ENCODE results near the gene TRPC3. TPM values are rescaled to one million over a fixed set of nuclear protein-coding genes. Genes with fewer than 3 reads are reported as not detected.

The TRPC3 gene
- total RNA-seq, 2 experiments from 2014 or later, result 0.84 to 2.1 TPM

DNA sequence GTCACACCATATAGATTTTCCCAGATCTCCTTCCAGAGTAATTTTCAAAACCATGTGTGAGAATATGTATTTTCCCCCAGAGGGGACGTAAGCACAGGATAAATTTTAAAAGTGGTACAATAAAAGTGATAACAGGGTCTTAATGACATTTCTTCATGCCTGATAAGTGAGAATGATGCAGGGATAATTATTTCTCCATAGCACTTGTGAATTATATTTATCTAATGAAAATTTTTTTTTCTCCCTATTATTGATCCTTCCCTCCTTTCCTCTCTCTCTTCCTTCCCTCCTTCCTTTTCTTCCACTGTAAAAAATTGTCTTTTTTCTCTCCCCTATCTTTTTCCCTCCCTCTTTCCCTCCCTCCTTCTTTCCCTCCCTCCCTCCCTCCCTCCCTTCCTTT lies 17.0 kb upstream of the TRPC3 start:
- ATAC-seq (no peak), DNase-seq (no peak)
- CTCF ChIA-PET, result no interaction called here
- no peak overlapping the region for H3K27ac Mint-ChIP-seq
- H3K9me3 Mint-ChIP-seq (ENCODE audit: low read depth), result no peaks in the 10 kb centered on the region
- H3K4me1 Mint-ChIP-seq, result no peaks in the 10 kb centered on the region
- peaks cover 28% of the 10 kb centered on the region for H3K27me3 Mint-ChIP-seq
- H3K4me3 Mint-ChIP-seq, result no peak overlapping the region
- no peaks in the 10 kb centered on the region for H3K36me3 Mint-ChIP-seq

DNA sequence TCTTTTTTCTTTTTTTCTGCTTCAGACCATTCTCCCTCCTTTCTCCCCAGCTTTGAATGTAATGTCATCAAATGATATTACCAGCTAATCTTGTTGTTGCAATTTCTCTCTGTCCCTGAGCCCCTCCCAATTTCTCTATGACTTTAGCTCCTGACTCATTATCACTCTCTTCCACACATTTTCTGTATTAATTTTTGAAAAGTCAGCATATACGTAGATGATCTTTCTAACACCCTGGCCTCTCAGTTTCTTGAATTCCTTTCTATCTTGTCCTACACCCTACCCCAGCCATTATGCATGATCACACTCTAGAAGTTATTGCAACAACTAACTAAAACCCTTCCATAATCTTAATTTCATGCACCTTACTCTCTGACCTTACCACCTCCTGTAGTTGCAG lies 13.1 kb upstream of the TRPC3 start:
- no peak overlapping the region for H3K4me3 Mint-ChIP-seq
- DNase-seq (no peak), ATAC-seq (no peak)
- peaks cover 14% of the 10 kb centered on the region for H3K27me3 Mint-ChIP-seq
- H3K4me1 Mint-ChIP-seq, result no peaks in the 10 kb centered on the region
- H3K9me3 Mint-ChIP-seq (ENCODE audit: low read depth), result no peaks in the 10 kb centered on the region
- CTCF ChIA-PET, result no interaction called here
- no peaks in the 10 kb centered on the region for H3K36me3 Mint-ChIP-seq
- no peak overlapping the region for H3K27ac Mint-ChIP-seq

DNA sequence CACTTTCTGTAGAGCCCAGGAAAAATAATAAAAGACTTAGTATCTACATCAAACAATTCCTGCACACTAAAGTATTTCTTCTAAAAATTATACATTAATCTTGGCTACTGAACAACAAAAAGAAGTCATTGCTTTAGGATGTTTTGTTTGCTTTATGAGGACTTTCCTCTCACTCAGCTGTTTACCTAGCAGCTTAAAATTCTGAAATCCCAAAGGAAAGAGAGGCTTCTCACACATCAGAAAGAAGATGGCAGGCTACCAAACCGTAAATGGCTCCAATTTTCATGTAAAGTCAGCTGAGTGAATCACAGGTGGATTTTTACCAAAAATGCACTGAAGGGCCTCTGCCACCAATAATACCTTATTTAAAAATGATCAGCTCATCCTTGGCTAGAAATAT lies 9.0 kb upstream of the TRPC3 start:
- CTCF ChIA-PET, result interaction anchor here (2.1 kb wide), 1 partner anchor 10 kb away, joined by 6 read pairs; no protein-coding TSS in a partner anchor
- Mint-ChIP-seq H3K27me3 (peaks cover 9% of the 10 kb centered on the region), H3K9me3 (ENCODE audit: low read depth) (no peaks in the 10 kb centered on the region), H3K4me1 (peaks cover 3% of the 10 kb centered on the region), H3K4me3 (no peak overlapping the region), H3K27ac (no peak overlapping the region), H3K36me3 (no peaks in the 10 kb centered on the region)
- ATAC-seq (no peak), DNase-seq (no peak)

DNA sequence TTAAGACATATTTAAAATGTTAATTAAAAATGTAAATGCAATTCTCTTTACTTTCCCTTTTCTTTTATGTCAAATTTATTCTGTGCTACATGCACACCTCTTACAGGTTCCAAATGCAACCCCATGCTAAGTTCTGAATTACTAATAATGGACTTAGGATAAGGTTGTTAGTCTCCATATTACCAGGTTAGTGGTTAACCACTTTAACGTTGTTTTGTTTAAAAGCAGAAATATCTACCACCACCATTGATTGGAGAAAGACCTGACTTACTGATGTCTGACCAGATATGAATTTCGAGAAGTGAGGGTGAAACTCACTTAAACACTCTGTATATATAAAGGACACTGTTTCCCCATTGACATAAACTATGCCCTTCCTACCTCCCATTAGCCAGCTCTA lies 6.9 kb upstream of the TRPC3 start:
- CTCF ChIA-PET, result no interaction called here
- no peaks in the 10 kb centered on the region for H3K9me3 Mint-ChIP-seq (ENCODE audit: low read depth)
- peaks cover 5% of the 10 kb centered on the region for H3K4me1 Mint-ChIP-seq
- no peaks in the 10 kb centered on the region for H3K36me3 Mint-ChIP-seq
- ATAC-seq, result no peak
- peaks cover 16% of the 10 kb centered on the region for H3K27me3 Mint-ChIP-seq
- no peak overlapping the region for H3K4me3 Mint-ChIP-seq
- no peak overlapping the region for H3K27ac Mint-ChIP-seq
- DNase-seq, result no peak

DNA sequence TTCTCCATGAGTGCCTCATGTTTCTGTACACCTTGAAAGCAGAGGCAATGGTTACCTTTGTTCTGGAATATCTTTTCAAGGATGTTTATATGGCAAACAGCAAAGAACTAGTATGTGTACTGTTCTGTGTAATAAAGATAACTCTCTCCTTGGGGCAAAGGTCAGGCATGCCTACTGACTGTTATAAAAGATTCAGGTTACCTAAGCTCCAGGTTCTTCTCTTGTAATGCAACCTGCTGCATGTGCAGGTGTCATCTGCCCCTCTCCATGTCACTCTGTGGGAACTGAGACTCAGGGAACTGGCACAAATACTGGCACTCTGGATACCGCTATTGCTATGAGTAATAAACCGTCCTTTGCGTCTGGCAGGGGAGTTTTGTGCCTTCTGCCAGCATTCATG lies 5.4 kb upstream of the TRPC3 start:
- peaks cover 8% of the 10 kb centered on the region for H3K4me1 Mint-ChIP-seq
- H3K36me3 Mint-ChIP-seq, result no peaks in the 10 kb centered on the region
- H3K27me3 Mint-ChIP-seq, result peaks cover 25% of the 10 kb centered on the region
- no peak for ATAC-seq
- DNase-seq, result no peak
- no peak overlapping the region for H3K27ac Mint-ChIP-seq
- no peak overlapping the region for H3K4me3 Mint-ChIP-seq
- H3K9me3 Mint-ChIP-seq (ENCODE audit: low read depth), result no peaks in the 10 kb centered on the region
- CTCF ChIA-PET, result no interaction called here

DNA sequence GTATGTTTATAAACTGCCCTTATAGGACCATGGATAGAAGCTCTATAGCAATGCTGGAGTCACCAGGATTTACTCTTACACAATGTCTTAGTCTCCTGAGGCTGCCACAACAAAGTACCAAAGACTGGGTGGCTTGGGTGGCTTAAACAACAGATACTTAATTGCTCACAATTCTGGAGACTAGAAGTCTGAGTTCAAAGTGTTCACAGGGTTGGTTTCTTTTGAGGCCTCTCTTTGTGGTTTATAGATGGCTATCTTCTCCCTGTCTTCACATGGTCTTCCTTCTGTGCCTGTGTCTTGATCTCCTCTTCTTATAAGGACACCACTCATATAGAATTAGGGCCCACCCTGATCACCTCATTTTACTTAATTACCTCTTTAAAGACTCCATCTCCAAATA lies 2.0 kb upstream of the TRPC3 start:
- H3K4me1 Mint-ChIP-seq, result peaks cover 17% of the 10 kb centered on the region
- H3K9me3 Mint-ChIP-seq (ENCODE audit: low read depth), result no peaks in the 10 kb centered on the region
- H3K36me3 Mint-ChIP-seq, result no peaks in the 10 kb centered on the region
- DNase-seq, result no peak
- CTCF ChIA-PET, result interaction anchor here (1.2 kb wide), 1 partner anchor 54 kb away, joined by 3 read pairs; no protein-coding TSS in a partner anchor
- no peak for ATAC-seq
- H3K4me3 Mint-ChIP-seq, result no peak overlapping the region
- H3K27ac Mint-ChIP-seq, result no peak overlapping the region
- H3K27me3 Mint-ChIP-seq, result peaks cover 40% of the 10 kb centered on the region

DNA sequence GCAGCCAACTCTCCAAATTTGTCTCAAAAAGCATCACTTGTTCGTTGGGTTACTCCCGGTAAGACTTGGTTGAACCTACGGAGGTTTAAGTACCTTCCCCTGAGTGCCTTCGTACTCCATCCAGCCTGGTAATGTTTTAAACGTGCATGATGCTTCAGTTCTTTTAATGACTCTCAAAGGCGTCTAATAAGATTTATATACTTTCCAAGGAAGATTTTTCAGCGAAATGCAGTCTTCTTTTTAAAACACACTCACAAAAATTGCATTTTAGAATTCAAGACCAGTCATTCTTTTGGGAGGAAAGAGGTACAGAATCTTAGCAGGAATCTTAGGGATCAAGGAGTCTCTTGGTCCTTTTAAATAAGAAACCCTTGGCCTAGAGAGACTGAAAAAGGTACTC lies 430 bp upstream of the TRPC3 start:
- H3K4me3 Mint-ChIP-seq, result peak overlapping the region; percentile 77
- ATAC-seq (no peak), DNase-seq (no peak)
- peaks cover 49% of the 10 kb centered on the region for H3K27me3 Mint-ChIP-seq
- peaks cover 16% of the 10 kb centered on the region for H3K4me1 Mint-ChIP-seq
- H3K9me3 Mint-ChIP-seq (ENCODE audit: low read depth), result no peaks in the 10 kb centered on the region
- CTCF ChIA-PET, result interaction anchor here (1.0 to 1.2 kb wide), 2 partner anchors 504 to 626 kb away, joined by 3 read pairs; no protein-coding TSS in a partner anchor
- no peak overlapping the region for H3K27ac Mint-ChIP-seq
- H3K36me3 Mint-ChIP-seq, result no peaks in the 10 kb centered on the region

DNA sequence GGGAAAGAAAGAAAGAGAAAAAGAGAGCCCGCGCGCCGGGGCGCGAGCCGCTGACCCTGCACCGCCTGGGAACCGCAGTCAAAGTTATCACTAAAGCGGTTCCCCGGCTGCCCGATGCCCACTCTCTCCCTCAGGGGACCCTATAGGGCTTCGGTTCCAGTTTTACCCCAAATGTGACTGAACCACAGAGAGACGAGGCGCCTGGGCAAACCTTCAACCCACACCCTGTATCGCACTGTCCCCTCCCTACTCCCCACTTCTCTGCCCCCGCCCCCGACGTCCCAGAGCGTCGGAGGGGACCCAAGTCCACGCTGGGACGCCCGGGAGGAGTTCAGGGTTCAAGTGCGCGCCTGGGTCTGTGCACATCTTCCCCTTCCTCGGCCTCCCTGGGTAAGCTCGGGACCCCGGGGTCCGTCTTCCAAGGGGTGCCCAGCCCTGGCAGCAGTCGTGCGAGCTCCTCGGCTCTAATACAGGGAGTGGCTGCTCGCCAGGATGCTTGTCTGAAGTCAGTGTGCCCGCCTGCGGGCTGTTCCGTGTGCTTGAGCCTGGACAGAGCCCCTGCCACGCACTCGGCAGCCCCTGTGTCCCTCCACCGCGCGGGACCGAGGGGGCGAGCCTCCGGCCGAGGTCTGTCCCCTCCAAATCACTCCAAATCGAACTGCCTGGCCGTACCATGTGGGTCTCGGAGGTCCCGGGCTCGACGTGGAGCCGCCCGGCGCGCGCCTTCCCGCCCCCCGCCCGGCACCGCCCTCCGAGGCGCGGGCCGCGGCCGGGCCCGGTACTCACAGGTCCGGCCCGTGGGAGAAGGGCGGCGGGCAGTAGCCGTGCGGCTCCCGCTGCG lies 960 bp downstream of the TRPC3 start:
- H3K4me3 Mint-ChIP-seq, result peak overlapping the region; percentile 77
- peak overlapping the region; percentile 29 for H3K27ac Mint-ChIP-seq
- peak; percentile 57 for ATAC-seq
- H3K9me3 Mint-ChIP-seq (ENCODE audit: low read depth), result no peaks in the 10 kb centered on the region
- CTCF ChIA-PET, result interaction anchor here (0.6 to 4.7 kb wide), 13 partner anchors 10 to 627 kb away, joined by 3 to 34 read pairs (median 4); partner anchors contain the start of gene BLTP1
- peaks cover 58% of the 10 kb centered on the region for H3K27me3 Mint-ChIP-seq
- H3K4me1 Mint-ChIP-seq, result peaks cover 16% of the 10 kb centered on the region
- no peaks in the 10 kb centered on the region for H3K36me3 Mint-ChIP-seq
- peak; percentile 52 for DNase-seq

DNA sequence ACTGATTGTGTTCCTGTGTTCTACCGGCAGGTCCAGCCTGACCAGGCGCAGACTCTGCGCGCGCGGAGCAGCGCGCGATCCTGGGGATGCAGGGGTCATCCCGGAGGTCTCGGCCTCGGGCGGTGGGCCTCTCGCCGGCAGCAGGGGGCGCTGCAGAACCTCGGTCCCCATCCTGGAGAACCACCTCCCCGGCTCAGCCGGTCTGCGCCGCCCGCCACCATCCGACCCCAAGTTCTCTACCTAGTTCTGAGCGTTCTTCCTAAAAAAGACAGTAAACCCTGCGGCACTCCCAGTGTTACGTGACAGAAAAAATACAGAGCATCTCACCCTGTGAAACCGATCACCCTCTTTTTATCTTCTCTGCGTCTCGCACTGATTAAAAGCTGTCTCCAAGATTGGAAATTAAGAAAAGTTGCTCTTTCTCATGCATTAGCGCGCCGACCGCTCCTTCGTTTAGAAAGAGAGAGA lies 1.6 kb downstream of the TRPC3 start:
- peak overlapping the region; percentile 29 for H3K27ac Mint-ChIP-seq
- peaks cover 16% of the 10 kb centered on the region for H3K4me1 Mint-ChIP-seq
- CTCF ChIA-PET, result interaction anchor here (0.6 to 4.7 kb wide), 13 partner anchors 9 to 627 kb away, joined by 3 to 34 read pairs (median 4); partner anchors contain the start of gene BLTP1
- H3K27me3 Mint-ChIP-seq, result peaks cover 64% of the 10 kb centered on the region
- DNase-seq (peak; percentile 91), ATAC-seq (peak; percentile 86)
- H3K9me3 Mint-ChIP-seq (ENCODE audit: low read depth), result no peaks in the 10 kb centered on the region
- H3K4me3 Mint-ChIP-seq, result peak overlapping the region; percentile 77
- H3K36me3 Mint-ChIP-seq, result no peaks in the 10 kb centered on the region

DNA sequence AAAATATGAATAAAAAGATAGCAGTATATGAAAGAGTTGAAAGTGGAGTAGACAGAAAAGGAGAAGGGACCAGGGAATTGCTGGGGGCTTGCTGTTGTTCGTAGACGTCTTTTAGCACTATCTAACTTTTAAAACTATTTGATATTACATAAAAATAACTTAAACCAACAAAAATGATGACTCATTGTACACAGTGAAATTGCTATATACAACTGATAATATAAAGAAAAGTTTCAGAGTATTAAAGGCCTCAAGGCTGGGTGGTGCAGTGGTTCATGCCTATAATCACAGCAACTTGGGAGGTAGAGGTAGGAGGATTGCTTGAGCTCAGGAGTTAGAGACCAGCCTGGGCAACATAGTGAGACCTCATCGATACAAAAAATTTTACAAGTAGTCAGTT lies 5.2 kb downstream of the TRPC3 start:
- Mint-ChIP-seq H3K27me3 (peaks cover 60% of the 10 kb centered on the region), H3K4me1 (peaks cover 8% of the 10 kb centered on the region), H3K36me3 (no peaks in the 10 kb centered on the region), H3K4me3 (no peak overlapping the region), H3K27ac (no peak overlapping the region), H3K9me3 (ENCODE audit: low read depth) (no peaks in the 10 kb centered on the region)
- CTCF ChIA-PET, result interaction anchor here (4.7 kb wide), 1 partner anchor 631 kb away, joined by 34 read pairs; no protein-coding TSS in a partner anchor
- DNase-seq (no peak), ATAC-seq (no peak)

DNA sequence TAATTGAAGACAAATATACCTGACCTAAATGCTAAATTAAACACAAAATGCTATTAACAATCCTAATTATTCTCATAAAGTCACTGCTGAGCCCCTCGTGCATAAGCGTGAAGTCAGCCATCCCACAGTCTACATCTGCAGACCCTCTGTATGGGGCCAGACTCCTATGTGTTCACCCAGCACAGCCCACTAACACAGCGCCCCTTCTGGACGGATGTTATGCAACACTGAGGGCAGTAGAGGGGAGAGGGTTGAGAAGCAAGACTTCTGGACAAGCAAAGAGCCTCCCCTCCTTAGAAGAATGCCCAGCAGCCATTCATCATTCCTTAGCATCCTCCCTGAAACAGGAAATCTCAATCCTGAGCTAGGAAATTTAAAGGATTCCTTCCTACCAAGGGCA lies 7.9 kb downstream of the TRPC3 start:
- H3K27ac Mint-ChIP-seq, result no peak overlapping the region
- ATAC-seq (peak; percentile 45), DNase-seq (no peak)
- no peak overlapping the region for H3K4me3 Mint-ChIP-seq
- H3K9me3 Mint-ChIP-seq (ENCODE audit: low read depth), result no peaks in the 10 kb centered on the region
- no peaks in the 10 kb centered on the region for H3K36me3 Mint-ChIP-seq
- H3K4me1 Mint-ChIP-seq, result peaks cover 1% of the 10 kb centered on the region
- H3K27me3 Mint-ChIP-seq, result peaks cover 67% of the 10 kb centered on the region
- CTCF ChIA-PET, result no interaction called here

DNA sequence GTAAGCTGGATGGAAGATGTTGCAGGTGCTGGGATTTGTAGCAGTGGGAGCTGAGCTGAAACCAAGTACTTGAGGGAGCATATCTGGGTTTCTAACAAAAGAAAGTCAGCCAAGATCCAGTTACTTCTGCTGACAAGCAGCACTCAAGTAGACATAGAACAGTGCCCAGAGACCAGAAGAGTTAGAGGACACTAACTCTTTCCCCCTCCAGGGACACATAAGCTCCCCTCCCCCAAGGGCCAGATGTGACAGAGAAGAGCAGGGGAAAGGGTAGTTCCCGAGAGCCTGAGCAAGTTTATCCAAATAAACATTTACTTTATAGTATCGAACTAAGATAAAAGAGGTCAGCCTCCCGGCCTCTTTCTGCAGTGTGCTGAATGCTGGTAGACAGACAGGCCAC lies 12.2 kb downstream of the TRPC3 start:
- Mint-ChIP-seq H3K4me1 (peaks cover 11% of the 10 kb centered on the region), H3K27ac (no peak overlapping the region), H3K36me3 (peaks cover 1% of the 10 kb centered on the region), H3K27me3 (peaks cover 45% of the 10 kb centered on the region), H3K9me3 (ENCODE audit: low read depth) (no peaks in the 10 kb centered on the region), H3K4me3 (no peak overlapping the region)
- CTCF ChIA-PET, result no interaction called here
- DNase-seq (no peak), ATAC-seq (no peak)

DNA sequence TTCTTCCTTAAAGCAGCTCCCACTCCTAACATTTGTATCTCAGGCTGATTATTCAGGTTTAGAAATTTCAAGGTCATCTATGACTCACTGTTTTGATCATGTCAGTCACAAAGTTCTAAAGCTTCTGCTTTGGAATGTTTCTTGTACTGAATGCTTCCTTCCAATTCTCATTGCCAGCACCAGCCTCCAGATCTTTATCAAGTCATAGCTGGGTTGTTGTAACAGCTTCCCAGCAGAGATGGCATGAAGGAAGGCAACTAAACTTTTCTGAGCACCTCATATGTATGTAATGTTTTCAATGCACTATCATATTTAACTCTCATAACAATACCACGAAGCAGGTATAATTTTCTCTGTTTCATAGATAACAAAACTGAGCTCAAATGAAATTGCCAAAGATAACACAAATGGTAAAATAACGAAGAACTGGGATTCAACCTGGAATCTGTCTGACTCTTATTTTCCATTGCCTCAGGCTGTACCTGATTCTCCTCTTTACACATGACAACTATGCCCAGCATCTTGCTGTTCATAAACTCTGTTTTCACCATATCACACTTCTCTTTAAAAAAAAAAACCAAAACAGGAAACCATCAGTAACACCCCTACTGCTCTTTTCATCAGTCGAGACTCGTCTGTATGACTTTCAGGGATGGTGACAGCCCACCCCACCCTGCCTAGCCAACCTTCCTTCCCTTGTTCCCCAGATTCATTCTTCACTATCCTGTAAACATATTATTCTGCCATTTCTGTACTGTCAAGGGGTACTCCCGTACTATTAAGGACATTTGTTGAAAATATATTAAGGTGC lies 13.4 kb downstream of the TRPC3 start:
- peaks cover 11% of the 10 kb centered on the region for H3K4me1 Mint-ChIP-seq
- peaks cover 1% of the 10 kb centered on the region for H3K36me3 Mint-ChIP-seq
- peaks cover 51% of the 10 kb centered on the region for H3K27me3 Mint-ChIP-seq
- CTCF ChIA-PET, result interaction anchor here (0.6 to 1.3 kb wide), 3 partner anchors 10 to 639 kb away, joined by 3 to 4 read pairs (median 4); no protein-coding TSS in a partner anchor
- ATAC-seq (peak; percentile 66), DNase-seq (no peak)
- no peak overlapping the region for H3K4me3 Mint-ChIP-seq
- no peaks in the 10 kb centered on the region for H3K9me3 Mint-ChIP-seq (ENCODE audit: low read depth)
- no peak overlapping the region for H3K27ac Mint-ChIP-seq

Measured in activated CD8-positive, alpha-beta memory T cell treated with anti-CD3 and anti-CD28 coated beads, Interleukin-2, amount 10 ng/mL, durations not matched to agents 7 days and 5 days (primary cell).